ENCODE results near the gene DLK1.

The DLK1 gene

DNA sequence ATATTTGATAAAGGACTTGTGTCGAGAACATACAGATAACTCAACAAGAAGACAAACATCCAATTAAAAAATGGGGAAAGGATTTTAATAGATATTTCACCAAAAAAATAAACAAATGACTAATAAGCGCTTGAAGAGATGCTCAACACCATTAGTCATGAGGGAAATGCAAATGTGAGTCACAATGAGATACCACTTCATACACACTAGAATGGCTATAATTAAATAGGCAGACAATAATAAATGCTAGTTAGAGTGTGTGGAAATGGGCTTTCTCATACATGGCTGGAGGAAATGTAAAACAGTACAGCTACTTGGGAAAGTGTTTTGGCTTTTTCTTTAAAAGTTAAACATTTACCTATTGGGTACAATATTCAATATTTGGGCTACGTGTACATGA, 34.8 kb downstream of the DLK1 start:
- H3K27ac ChIP-seq = no peak overlapping the region

DNA sequence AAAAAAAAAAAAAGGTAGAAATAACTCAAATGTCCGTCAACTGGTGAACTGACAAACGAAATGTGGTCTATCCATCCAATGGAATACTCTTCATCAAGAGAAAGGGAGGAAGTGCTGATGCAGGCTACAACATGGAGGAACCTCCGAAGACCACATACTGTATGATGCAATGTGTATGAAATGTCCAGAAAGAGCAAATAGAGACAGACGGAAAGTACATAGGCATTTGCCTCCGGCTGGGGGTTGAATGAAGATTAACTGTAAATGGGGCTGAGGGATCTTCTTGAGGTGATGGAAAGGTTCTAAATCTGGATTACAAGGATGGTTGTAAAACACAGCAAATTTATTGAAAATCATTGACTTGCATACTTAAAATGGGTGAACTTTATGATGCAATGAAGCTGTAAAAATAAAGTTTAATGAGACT, 35.4 kb downstream of the DLK1 start:
- no peak overlapping the region for H3K27ac ChIP-seq
- TF ChIP-seq, protein P1, sequence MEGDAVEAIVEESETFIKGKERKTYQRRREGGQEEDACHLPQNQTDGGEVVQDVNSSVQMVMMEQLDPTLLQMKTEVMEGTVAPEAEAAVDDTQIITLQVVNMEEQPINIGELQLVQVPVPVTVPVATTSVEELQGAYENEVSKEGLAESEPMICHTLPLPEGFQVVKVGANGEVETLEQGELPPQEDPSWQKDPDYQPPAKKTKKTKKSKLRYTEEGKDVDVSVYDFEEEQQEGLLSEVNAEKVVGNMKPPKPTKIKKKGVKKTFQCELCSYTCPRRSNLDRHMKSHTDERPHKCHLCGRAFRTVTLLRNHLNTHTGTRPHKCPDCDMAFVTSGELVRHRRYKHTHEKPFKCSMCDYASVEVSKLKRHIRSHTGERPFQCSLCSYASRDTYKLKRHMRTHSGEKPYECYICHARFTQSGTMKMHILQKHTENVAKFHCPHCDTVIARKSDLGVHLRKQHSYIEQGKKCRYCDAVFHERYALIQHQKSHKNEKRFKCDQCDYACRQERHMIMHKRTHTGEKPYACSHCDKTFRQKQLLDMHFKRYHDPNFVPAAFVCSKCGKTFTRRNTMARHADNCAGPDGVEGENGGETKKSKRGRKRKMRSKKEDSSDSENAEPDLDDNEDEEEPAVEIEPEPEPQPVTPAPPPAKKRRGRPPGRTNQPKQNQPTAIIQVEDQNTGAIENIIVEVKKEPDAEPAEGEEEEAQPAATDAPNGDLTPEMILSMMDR (IDR thresholded peaks at IDR 0.05) = no peak
- TF ChIP-seq ZFX (IDR thresholded peaks at IDR 0.05; ENCODE audit: borderline replicate concordance) = no peak

More for the DNA sequence above, 34.8 kb downstream of the DLK1 start:
- TF ChIP-seq ZFX (IDR thresholded peaks at IDR 0.05; ENCODE audit: borderline replicate concordance) = no peak
- TF ChIP-seq, protein P1 (IDR thresholded peaks at IDR 0.05) = no peak

DNA sequence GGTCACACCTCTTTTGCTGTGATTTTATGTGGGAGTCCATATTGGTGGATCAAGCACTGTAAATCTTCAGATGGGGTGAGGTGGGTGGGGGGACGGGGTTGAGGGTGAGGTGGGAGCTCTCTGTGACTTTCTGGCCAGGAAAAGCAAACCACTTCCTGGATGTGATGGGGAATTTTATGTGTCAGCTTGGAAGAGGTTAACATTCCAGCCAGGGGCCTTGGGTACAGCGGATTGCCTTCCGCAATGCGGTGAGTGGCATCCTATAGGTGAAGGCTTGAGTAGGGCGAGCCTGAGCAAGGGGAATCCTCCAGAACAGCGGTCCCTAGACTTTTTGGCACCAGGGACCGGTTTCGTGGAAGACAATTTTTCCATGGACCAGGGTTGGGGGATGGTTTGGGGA, 36.2 kb downstream of the DLK1 start:
- no peak for TF ChIP-seq ZFX (IDR thresholded peaks at IDR 0.05; ENCODE audit: borderline replicate concordance)
- TF ChIP-seq, protein P1 (IDR thresholded peaks at IDR 0.05) = no peak
- no peak overlapping the region for H3K27ac ChIP-seq

DNA sequence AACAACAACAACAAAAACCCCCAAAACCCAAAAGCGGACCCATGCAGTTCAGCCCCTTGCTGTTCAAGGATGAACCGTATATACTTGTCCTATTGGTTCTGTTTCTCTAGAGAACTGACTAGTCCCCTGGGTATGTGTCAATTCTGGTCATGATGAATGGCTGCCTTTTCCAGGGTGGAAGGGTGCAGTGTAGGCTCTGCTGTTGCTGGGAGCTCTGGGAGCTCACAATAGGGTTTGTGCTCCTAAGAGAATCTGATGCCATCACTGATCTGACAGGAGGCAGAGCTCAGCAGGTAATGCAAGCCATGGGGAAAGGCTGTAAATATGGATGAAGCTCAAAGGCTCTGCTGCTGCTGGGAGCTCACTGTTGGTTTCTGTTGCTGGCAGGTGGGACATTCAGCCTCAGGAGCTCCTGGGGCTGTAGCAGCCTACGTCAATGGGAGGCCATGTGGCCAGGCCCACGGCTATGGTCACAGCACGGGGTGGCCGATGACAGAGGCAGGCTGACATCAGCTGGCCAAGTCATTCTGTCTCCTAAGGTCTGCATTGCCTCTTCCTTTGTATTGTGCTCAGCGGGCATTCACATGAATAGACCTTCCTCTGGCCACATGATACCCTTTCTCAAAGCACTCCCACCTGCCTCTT, 37.9 kb downstream of the DLK1 start:
- TF ChIP-seq, protein P1 (IDR thresholded peaks at IDR 0.05) = no peak
- TF ChIP-seq ZFX (IDR thresholded peaks at IDR 0.05; ENCODE audit: borderline replicate concordance) = no peak
- H3K27ac ChIP-seq = no peak overlapping the region

DNA sequence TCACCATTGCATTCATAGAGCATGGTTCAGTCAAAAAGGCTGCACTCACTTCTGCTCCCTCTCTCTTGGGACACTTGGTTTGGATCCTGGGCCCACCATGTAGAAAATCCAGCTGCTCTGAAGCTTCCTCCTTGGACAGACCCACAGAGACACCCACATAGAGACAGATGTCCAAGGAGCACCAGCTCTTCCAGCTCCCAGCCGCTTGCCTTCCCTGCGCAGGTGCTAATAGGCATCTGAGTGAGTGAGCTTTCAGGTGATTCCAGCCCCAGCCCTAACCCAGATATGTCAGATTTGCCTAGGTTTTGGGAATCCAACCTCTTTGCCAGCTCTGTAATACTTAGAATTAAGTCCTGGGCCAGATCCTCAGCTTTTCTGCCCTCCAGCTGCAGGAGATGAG, 38.6 kb downstream of the DLK1 start:
- TF ChIP-seq, protein P1 (IDR thresholded peaks at IDR 0.05) = no peak
- TF ChIP-seq ZFX (IDR thresholded peaks at IDR 0.05; ENCODE audit: borderline replicate concordance) = no peak
- no peak overlapping the region for H3K27ac ChIP-seq

DNA sequence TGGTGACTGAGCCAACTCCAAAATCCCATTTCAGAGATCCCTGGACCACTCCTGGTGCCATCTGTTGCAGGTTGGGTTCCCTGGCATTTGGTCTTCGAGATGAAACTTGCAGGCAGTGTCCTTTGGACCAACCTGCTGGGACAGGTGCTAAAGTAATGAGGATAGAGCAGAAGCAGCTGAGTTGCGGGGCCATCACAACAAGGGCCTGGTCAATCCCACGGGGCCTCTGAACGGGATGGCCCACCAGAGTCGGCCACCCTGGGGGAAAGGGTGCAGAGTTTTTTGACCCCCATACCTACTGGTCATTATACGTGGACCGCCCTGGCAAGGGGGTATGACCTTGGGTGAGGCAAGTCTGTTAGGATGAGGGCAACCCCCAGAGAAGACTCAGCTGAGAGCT, 39.3 kb downstream of the DLK1 start:
- TF ChIP-seq ZFX (IDR thresholded peaks at IDR 0.05; ENCODE audit: borderline replicate concordance) = no peak
- TF ChIP-seq, protein P1 (IDR thresholded peaks at IDR 0.05) = no peak
- H3K27ac ChIP-seq = no peak overlapping the region

DNA sequence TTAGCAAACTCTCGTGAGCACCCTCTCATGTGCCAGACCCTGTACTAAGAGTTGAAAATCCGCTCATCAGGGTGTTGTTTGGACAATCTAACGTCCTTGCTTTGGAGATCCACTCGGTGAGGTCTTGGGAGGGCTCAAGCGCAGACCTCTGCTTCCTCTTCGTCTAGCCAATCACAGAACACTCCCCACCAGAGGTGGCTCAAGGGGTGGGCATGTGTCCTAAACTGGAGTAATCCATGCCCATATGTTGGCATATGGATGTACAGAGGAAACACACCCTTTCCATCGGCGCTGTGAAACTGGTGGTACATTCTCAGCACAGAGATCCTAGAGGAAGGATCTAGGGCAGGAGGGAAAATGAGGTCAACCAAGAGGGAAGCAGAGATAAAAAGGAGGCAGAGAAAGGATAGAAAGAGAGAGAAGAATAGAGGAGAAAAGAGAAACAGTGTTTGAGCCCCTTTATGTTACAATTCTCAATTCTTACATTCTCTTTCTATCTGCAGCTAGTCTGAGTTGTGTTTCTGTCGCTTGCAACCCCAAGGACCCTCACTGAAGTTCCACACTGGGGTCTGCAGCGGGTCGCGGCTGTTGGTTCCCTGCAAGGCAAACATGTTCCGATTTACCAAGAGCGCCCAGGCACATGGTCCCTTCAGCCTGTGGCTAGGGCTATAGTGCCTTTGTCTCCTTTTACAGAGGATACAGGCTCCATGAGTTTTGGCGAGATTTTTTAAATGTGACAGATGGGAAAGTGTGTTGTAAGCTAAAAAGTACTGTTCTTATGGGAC, 40.5 kb downstream of the DLK1 start:
- TF ChIP-seq ZFX (IDR thresholded peaks at IDR 0.05; ENCODE audit: borderline replicate concordance) = no peak
- TF ChIP-seq, protein P1 (IDR thresholded peaks at IDR 0.05) = no peak
- H3K27ac ChIP-seq = no peak overlapping the region
